GM12873 (cell line): ENCODE results near the gene TIMP3.

Experiments used
- TF ChIP-seq, protein P1 (sequence below): IDR thresholded peaks from 2 replicates; pipeline ENCODE4 v1.5.1; 2012; ENCODE audit warnings: low read depth, mild to moderate bottlenecking, moderate library complexity, low read length, control low read depth; ENCODE audit not compliant: insufficient read depth; ENCODE audit errors: missing control alignments

TIMP3 gene

GRCh38 chr22:32844251-32844650 lies 42.7 kb downstream of the TIMP3 start:
- TF ChIP-seq, protein P1, sequence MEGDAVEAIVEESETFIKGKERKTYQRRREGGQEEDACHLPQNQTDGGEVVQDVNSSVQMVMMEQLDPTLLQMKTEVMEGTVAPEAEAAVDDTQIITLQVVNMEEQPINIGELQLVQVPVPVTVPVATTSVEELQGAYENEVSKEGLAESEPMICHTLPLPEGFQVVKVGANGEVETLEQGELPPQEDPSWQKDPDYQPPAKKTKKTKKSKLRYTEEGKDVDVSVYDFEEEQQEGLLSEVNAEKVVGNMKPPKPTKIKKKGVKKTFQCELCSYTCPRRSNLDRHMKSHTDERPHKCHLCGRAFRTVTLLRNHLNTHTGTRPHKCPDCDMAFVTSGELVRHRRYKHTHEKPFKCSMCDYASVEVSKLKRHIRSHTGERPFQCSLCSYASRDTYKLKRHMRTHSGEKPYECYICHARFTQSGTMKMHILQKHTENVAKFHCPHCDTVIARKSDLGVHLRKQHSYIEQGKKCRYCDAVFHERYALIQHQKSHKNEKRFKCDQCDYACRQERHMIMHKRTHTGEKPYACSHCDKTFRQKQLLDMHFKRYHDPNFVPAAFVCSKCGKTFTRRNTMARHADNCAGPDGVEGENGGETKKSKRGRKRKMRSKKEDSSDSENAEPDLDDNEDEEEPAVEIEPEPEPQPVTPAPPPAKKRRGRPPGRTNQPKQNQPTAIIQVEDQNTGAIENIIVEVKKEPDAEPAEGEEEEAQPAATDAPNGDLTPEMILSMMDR, result no peak

GRCh38 chr22:32846780-32847491 lies 45.4 kb downstream of the TIMP3 start:
- TF ChIP-seq, protein P1, result no peak

DNA sequence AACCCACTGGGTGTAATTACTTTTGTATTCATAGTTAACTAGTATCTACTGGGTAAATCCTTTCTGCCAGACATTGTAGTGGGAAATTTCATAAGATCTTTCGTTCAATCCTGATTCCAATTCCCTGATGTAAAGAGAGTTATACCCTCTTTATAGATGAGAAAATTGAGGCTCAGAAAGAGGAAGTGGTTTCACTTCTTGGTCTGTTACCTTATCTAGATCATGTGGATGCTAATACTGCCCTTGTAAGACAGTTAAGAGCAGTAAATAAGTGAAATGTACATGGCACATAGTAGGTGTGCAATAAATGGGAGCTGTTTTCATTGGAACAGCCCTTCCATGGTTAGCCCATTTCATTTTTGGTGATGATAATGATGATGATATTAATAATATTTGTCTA lies 46.7 kb downstream of the TIMP3 start:
- TF ChIP-seq, protein P1, result no peak

DNA sequence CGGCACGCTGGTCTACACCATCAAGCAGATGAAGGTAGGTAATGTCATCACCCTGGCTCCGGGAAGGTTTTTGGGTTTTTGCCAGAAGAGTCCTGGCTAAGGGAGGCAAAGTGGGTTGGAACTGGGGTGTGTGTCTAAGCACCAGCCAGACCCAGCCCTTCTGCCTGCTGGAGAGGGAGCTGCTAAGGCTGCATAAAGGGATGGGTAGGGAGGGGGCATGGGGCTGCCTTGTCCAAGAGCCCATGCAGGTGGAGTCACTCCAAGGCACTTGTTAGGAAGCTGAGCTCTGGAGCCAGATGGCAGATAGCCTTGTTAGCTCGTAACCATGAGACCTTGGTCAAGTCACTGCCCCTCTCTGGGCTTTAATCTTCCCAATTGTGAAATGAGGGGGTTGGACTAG lies 48.0 kb downstream of the TIMP3 start:
- TF ChIP-seq, protein P1, result no peak

DNA sequence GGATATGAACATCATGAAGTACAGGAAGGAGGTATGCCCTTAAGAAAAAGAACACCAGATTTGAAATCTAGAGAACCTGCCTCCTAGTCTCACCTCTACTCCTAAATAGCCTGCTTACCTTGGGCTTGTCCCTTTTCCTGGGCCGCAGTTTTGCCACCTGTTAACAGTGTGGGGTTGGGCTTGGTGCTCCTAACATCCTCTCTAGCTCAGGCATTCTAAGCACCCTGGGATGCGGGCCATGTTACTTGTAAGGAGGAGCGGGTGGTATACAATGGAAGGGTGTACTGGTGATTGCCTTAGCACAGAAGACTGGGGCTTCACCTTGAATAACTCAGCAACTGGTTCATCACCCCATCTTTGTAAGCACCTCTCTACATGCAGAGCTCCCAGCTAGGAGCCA lies 48.7 kb downstream of the TIMP3 start:
- TF ChIP-seq, protein P1, result no peak

- TF ChIP-seq, protein P1, result no peak
Observed at GRCh38 chr22:32850591-32851517, 49.3 kb downstream of the TIMP3 start.

DNA sequence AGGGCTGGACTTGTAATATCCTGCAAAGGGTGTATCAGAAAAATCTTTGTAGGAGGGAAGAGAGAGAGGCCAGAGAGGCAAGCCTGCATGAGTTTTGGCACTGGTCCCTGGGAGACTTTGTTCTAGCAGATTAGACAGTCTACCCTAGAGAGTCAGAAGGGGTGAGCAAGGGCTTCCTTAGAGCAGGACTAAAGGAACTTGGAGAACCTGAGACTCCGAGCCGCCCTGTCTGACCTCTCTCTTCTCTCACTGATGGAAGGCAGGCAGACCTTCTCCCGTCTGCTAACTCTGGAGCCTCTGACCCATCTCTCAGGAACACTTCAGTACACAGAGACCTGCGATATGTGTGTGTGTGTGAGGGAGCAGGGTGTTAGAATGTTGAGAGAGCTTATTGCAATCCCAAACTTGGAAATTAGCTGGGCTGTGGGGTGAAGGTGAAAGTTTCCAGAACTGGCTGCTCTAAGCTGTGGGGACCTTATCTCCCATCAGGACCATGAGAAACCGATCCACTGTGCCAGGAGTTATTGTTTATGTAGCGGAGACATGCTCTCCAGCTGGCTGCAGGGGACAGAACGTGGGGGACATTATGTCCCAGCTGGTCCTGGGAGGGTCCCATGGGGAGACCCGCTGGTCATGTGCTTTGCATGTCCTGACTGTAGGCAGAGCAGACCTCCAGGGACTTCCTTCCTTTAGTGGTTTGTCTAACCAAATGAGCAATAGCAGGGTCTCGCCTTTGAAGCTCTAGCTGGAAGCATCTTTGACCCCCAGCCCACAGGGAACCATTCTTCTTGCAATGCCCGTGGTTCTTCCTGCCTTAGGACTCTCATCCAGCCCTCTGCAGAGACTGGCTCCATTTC lies 51.1 kb downstream of the TIMP3 start:
- TF ChIP-seq, protein P1, result no peak
